GM19467 (cell line): ENCODE data around the gene NHS.

Experiments used
- ATAC-seq: cut with Tn5 transposase; IDR thresholded peaks from one replicate; pipeline ENCODE4 v1.9.1; 2021; ENCODE audit warnings: mild to moderate bottlenecking, moderate library complexity; ENCODE audit not compliant: unreplicated experiment

Gene NHS

DNA sequence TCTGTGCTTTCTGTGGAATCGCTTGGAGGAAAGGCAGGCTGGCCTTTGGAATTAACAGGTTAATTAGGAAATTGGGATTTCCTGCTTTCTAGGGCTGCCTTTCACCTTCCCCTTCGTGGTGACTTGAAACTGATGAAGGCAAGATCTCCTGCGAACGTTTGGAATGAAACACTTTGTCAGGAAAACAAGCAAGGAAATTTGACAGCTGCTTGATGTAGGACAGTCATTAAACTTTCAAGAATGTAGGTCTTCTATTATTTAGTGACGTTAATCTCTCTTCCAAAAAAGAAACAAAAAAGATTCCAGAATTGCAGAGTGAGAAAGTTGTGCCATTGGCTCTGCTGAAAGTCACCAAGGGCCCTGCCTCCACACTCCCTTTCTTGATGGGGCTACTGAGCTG, 206.6 kb downstream of the NHS start:
- ATAC-seq = no peak

GRCh38 chrX:17584248-17584681, 209.3 kb downstream of the NHS start:
- ATAC-seq = no peak

- no peak for ATAC-seq
These were observed 210.0 kb downstream of the NHS start for GRCh38 chrX:17585006-17585405.

- ATAC-seq = no peak
These were observed 212.4 kb downstream of the NHS start for GRCh38 chrX:17587366-17587765.

DNA sequence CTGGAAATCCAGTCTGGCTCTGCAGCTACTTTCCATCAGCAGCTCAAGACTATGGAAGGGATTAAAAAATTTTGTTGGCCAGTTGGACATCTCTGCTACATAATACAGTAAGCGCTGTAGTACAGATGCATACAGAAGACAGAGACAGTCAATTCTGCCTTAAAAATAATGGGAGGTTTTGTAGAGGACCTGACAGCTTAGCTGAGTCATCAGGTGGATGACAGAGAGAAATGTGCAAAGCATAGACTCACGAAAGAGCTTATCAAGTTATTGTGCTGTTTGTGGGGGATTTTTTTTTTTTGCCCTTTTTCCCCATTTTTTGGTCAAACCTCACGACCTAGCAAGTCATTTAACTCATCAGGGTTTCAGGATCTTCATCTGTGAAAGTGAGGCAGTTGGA, 213.3 kb downstream of the NHS start:
- no peak for ATAC-seq

DNA sequence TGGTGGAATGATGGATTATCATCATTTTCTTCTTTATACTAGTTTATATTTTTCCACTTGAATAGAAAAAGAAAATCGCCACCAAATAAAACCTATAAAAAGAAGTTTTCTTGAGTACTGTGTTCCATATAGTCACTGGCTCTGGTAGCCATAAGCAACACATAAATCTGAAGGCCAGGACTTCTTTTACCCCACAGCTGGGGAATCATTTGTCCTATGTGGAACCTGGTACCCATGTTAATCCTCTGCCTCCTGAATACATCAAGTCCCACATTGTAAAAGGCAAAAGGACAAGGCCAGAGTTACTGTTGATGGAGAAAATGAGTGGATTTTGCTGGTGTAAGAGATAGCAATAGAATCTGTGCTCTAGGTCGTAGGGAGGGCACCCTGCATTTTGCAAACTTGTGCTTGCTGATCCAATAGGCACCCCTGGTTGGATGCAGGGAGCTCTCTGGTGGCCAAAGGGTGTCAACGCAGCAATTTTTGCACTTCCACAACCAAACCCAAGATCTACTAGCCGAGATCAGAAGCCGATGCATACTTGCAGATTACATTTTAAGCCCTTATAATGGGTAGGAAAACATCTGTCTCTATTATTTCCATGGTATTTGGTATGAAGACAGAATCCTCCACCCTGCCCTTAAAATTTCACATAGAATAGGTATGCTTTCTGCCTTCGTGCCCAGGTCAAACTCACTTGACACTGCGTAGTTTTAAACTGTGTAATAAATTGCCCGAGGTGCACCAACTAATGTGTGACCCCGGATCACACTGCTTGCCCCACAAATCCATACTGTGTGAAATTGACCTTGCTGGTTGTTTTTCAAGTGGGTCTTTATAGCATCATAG, 216.1 kb downstream of the NHS start:
- peak; percentile 56 for ATAC-seq

DNA sequence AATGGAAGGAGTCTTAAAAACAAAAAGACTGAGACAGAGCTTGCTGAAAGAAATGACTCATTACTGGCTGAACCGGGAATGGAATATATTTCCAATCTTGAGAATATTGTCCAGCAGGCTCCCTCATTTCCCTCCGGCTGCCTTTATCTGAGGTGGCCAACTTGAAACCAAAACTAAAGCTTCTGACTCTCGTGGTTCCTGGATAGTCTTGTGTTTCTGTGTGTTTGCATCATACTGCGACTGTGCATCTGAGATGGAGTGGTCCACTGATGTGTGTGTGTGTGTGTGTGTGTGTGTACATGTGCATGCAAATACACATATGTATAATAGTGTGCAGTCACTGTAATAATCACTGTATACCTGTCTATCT, 216.7 kb downstream of the NHS start:
- ATAC-seq = no peak

DNA sequence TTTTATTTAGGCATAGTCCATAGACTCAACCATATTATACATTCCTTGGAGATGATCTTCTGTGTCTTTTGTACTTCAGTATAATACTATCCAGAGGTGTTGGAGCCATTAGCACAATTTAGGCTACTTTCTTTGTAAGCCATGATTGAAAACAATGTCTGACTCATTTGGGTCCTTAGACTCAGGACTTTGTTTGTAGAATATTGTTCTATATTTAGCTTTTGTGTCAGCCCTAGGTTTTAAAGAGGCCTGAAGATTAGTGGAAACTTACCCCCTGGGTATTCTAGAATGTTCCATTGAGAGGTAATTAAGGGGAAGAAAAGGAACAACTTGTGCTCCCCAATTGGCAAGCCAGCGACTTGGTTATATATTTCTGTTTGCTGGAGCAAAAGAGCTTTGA, 217.1 kb downstream of the NHS start:
- ATAC-seq = no peak

- no peak for ATAC-seq
These were observed 219.7 kb downstream of the NHS start for GRCh38 chrX:17594693-17595092.

- ATAC-seq = peak; percentile 63
These were observed 220.5 kb downstream of the NHS start for GRCh38 chrX:17595456-17596035.

DNA sequence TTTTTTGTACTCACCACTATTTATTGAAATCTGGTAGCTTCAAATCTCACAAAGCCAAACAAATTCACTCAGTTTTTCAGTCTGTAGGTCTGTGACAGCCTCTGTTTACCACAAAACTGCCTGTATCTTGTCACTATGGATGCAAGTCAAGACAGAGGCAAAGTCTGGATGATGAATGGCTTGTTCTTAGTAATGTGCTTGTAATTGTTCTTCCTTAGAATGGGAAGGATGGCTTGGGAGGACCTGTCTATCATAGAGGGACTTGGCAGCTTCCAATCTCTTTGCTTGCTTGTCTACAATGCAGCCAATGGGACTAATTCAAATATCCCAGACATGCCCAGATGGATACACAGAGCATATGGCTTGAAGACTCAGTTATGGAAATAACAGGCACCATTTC, 221.1 kb downstream of the NHS start:
- no peak for ATAC-seq

DNA sequence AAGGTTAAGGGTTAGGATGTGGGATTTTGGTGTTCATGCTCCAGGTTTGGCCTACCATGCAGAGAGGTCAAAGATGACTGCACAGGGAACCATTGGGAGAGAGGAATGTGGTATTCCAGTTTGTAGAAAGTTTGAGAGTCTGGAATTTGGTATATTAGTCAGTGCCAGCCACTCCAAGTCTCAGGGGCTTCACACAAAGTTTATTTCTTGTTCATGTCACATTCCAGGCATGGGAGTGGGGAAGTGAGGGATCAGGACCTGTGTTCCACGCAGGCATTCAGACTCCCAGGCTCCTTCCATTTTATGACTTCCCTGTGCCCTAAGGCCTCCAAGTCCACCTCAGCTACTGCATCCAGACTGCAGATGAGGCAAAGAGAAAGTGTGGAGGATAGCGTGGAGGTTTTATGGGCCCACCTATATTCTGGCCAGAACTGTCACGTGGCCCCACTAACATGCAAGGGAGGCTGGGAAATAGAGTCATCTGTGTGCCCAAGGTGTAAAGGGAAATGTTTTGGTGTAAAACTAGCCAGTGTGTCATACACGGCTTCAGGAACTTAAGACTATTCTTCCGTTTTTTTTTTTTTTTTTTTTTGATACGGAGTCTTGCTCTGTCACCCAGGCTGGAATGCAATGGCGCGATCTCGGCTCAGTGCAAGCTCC, 221.7 kb downstream of the NHS start:
- ATAC-seq = no peak

GRCh38 chrX:17597327-17597726, 222.3 kb downstream of the NHS start:
- ATAC-seq = no peak

DNA sequence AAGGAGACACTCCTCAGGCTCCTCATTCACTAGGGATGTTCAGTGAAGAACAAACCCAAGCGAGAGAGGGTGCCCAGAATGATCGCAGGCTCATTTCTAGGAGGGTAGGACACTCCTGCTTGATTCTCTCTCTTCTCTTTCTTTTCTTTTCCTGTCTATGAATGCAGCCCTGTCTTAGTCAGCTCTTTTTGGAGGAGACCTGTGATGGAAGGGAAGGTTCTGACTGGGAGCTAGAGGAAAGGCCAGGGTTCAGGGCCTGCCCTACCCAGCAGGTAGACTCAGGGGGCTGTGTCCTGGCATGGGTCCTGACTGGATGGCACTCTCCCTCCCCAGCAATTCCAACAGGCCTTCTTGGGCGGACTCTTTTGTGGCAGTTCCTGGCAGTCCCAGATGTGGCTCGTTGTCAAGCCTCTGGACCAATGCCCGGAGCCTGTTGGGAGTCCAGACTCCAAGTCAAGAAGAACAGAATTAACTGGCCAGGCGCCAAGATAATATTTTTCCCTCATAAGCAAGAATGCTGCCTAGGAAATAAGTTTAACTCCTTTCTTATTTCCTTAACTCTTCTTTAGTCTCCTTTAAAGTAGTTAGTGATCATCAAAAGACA, 222.9 kb downstream of the NHS start:
- ATAC-seq = no peak

GRCh38 chrX:17601441-17602200, 226.6 kb downstream of the NHS start:
- no peak for ATAC-seq

DNA sequence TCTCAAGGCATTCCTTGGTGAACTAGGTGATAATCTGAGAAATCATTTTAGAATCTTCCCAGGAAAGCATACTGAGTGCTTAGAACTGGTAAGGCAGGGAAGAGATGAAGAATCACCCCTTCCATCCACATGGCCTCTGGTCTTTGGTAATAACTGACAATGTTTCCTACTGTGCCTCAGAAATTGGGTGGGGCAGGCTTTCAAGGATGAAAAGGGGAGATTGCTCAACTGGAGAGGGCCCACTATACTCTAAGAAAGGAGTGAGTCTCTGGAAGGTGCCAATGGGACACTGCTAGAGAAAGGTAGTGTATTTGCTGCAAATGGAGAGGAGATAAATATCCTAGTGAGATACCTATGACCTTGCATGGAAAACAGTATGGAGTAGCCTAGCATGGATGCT, 227.2 kb downstream of the NHS start:
- ATAC-seq = no peak

DNA sequence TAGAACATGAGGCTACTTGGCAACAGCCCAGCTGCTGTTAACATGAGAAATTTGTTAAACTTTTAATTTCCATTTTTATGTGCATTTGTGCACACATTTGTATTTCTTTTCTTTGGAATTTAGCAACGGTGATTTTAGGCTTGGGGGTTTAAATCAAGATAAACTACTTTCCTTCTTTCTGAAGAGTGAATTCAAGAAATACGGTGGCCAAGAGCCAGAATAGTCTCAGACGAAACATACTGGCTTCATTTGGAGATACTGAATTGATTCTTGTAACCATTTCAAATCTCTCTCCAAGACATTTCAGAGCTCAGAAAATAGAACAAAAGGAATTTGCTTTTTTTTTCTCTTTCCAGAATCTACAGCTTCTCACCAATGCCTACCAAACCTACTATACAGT, 228.2 kb downstream of the NHS start:
- no peak for ATAC-seq

DNA sequence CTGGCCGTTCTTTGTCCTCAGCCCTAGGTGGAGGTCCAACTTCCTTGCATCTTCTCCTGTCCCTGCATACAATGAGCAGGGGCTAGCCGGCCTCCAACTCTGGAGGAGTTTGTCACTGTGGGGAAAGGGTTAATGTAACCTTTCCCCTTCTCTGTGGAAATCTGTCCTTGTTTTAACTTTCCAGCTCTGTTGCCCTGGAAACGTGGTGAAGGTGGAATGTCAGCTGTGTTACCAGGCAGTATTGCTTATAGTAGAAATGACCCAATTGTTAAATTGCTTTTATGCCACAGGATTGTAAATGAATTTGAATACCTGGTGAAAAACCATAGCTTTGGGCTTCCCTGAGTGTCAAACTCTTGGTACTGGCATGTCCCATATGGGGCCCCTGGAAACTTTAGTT, 230.7 kb downstream of the NHS start:
- ATAC-seq = no peak

GRCh38 chrX:17606231-17606630, 231.2 kb downstream of the NHS start:
- no peak for ATAC-seq

GRCh38 chrX:17608888-17609287, 233.9 kb downstream of the NHS start:
- no peak for ATAC-seq

DNA sequence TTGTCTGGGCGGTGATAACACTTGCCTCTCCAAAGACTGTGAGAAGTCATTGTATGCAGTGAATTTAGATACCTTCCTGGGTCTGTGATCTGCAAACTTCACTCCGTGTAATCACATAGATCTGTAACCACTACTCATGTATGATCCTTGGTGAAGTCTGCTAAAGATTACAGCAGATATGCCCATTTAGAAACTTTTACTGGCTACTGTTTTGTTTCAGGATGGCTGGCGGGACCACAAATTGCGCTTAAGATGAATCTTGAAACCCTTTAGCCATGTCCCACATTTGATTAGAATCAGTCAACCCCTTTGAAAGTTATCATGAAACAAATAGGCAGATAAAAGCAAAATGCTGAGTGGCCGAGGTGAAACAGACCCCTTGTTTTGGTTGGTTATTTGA, 235.8 kb downstream of the NHS start:
- ATAC-seq = no peak
